ENCODE measurements around the gene FLOT1.
A peak's percentile ranks its signal among the peaks of the same experiment; 100 is the strongest.
"Not testable (repeated sequence)": the region's sequence is repeated elsewhere in the genome, so short reads cannot be mapped to it uniquely, and the experiment has no call there.

Gene FLOT1

GRCh38 chr6:30722280-30723112 is 20.0 kb downstream of the FLOT1 start:
- peak; percentile 88 for DNase-seq

GRCh38 chr6:30722025-30722279 is 20.5 kb downstream of the FLOT1 start:
- DNase-seq, result not testable (repeated sequence)

- DNase-seq, result peak; percentile 97
Observed at GRCh38 chr6:30721198-30722024, 21.1 kb downstream of the FLOT1 start.

- DNase-seq, result peak; percentile 72
Observed at GRCh38 chr6:30720738-30721197, 21.7 kb downstream of the FLOT1 start.

DNA sequence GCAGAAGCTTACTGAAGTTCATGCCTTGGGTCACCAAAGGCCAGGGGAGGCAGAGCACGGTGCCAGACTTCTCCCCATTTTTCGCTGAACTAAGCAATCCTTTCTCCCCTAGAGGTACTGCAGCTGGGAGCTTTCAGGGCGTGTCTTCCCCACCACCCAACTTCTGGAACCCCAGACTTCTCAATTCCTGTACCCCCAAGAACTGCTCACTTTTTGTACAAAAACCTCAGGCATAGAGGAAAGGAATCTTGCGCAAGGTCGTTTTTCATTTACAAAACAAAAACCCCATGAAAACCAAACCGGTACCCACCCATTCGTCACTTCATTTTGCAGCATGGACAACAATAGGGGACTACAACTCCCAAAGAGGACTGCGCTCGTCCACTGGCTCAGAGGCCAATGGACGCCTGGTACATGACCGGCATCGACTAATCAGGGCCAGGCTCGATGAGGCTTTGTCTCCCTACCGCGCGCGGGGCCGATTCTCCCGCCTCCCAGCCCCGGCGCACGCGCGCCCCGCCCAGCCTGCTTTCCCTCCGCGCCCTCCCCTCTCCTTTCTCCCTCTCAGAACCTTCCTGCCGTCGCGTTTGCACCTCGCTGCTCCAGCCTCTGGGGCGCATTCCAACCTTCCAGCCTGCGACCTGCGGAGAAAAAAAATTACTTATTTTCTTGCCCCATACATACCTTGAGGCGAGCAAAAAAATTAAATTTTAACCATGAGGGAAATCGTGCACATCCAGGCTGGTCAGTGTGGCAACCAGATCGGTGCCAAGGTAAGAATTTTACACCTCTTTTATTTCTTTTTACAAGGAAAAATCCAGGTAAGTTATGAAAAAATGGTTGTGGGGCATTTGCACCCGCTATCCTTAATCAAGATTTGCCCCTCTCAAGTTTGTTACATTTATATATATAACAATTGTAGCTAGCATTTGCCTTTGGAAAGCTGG is 22.4 kb downstream of the FLOT1 start, which contains the start of gene TUBB:
Gene TUBB (plus strand): TSS at position 562 of the 947 bp plus-strand sequence. CDS start 155 bp downstream, at position 717.
- peak; percentile 96 for DNase-seq

GRCh38 chr6:30719356-30719755 is 23.1 kb downstream of the FLOT1 start:
- no peak for DNase-seq

GRCh38 chr6:30717845-30718720 is 24.4 kb downstream of the FLOT1 start:
- DNase-seq, result not testable (repeated sequence)

GRCh38 chr6:30717129-30717844 is 25.2 kb downstream of the FLOT1 start, which contains the start of gene MDC1:
MDC1 (minus strand) TSS chr6:30717281; CDS start chr6:30715175, 2,106 bp downstream.
- DNase-seq, result peak; percentile 99

- DNase-seq, result no peak
Observed at GRCh38 chr6:30716879-30717128, 25.7 kb downstream of the FLOT1 start.

DNA sequence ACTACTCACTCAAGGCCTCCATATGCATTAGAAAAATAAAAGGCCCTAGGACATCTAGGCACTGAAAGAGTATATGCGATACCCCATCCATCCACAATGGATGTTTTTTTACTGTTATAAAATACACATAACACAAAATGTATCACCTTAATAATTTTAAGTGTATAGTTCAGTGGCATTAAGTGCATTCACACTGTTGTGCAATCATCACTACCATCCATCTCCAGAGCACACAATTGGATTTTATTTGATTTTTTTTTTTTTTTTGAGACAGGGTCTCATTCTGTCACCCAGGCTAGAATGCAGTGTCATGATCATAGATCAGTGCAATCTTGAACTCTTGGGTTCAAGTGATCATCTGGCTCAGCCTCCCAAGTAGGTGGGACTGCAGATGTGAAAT is 28.2 kb downstream of the FLOT1 start:
- no peak for DNase-seq

GRCh38 chr6:30712441-30712945 is 30.0 kb downstream of the FLOT1 start:
- DNase-seq, result no peak

DNA sequence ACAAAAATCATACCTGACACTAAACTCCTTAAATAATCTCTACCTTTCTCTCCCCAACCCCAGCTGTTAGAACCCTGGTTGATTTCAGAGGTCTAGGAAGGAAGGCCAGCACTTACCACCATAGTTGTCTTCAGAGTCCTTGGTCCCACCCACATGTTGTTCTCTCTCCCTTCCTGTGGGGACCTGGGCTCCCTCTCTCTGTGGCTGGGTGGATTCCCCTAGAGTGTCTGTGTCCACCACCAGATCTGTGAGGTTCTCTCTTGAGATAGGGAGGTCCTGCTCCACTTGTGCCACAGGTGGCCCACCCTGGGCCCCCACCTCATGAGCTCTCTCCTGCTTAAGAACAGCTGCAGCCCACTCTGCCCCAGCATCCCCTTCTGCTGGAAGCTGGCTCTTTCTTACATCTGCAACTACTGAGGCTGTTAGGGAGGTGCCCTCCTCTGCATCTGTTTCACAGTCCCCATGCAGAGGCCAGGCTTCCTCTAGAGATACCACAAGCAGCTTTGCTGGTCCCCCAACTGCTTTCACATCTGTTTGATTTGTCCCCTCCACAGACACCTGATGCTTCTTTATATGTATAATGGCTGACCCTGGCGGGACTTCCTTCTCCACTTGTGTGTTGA is 30.6 kb downstream of the FLOT1 start:
- DNase-seq, result no peak

GRCh38 chr6:30709101-30709868 is 33.2 kb downstream of the FLOT1 start:
- no peak for DNase-seq

DNA sequence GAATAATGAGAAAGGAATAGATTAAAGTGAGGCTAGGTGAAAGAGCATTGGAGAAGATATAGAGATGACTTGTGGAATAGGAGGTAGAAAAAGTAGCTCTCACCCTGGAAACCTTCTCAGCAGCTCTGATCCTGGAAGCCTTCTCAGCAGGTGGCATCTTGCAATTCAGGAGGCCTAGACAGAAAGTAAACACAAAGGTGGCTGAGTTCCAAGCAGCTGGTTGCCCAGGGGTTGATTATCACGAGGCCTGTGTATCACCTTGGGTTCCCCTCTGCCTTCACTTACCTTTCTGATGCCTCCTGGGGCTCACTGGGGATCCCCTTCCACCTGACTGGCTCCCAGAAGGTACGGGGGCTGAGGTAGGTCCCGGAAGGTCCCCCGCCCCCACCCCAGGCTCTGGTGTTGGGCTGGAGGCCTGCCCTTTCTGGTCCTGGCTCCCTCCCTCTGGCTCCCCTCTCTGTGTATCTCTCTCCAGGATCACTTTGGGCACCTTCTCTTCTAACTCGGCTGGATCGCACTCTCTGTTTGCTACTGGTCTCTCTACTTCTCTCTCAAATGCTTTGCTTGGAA is 35.1 kb downstream of the FLOT1 start:
- DNase-seq, result no peak

DNA sequence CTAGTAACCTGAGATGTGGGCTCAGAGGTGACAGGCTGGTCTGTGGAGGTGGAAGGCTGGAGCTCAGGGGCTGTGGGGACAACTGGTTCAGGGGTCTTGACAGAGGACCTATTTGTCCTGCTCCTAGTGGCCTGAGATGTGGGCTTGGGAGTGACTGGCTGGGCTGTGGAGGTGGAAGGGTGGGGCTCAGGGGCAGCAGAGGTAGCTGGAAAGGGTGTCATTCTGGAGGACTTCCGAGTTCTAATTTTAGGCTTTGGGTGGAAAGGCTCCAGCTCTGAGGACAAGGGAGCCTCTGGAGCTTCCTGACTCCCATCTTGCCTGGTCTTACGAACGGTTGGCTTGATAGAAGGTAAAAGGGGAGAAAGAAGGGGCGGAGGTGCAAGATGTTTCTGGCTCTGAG is 36.9 kb downstream of the FLOT1 start:
- DNase-seq, result no peak

DNA sequence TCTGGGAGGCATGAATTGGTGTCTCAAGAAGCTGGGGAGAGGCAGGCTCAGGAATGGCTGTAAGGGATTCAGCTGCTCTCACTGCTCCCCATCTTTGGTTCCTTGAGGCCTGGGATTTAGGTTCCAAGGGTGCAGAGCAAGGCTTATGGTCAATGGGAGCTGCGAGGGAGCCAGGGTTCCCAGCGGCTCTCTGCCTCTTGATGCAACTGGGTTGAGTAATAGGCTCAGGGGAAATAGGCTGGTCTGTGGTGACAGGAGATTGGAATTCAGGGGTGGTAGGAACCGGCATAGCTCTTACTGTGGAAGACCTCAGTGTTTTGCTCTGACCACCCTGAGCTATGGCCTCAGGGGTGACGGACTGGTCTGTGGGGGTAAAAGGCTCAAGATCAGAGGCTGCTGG is 38.7 kb downstream of the FLOT1 start:
- no peak for DNase-seq

- DNase-seq, result no peak
Observed at GRCh38 chr6:30703011-30703410, 39.5 kb downstream of the FLOT1 start.

GRCh38 chr6:30700340-30700739 is 42.1 kb downstream of the FLOT1 start:
- DNase-seq, result no peak

DNA sequence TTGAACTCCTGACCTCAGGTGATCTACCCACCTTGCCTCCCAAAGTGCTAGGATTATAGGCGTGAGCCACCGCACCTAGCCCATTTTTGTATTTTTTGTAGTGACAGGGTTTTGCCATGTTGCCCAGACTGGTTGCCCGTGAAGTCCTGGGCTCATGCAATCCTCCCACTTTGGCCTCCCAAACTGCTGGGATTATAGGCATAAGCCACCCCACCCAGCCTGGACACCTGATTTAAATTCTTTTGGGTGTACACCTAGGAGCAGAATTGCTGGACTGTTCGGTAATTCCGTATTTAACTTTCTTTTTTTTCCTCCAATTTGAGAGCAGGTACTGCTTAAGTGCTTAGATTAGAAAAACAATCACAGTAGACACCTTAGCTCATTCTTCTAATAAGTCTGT is 46.1 kb downstream of the FLOT1 start:
- no peak for DNase-seq
